Raji (cell line): ENCODE data around the gene NCOR1.

ENCODE experiments used
- POLR2A ChIP-seq: IDR thresholded peaks from 2 replicates; pipeline ENCODE4 v1.6.1; 2011; ENCODE audit warnings: low read depth, low read length, control low read depth; ENCODE audit not compliant: insufficient read depth

NCOR1 gene

GRCh38 chr17:16019347-16019746 is 196.0 kb downstream of the NCOR1 start:
- TF ChIP-seq POLR2A, result no peak

GRCh38 chr17:16013943-16014407 is 201.4 kb downstream of the NCOR1 start:
- no peak for TF ChIP-seq POLR2A

GRCh38 chr17:16007439-16007838 is 207.9 kb downstream of the NCOR1 start:
- TF ChIP-seq POLR2A, result no peak

GRCh38 chr17:16005636-16006035 is 209.7 kb downstream of the NCOR1 start:
- no peak for TF ChIP-seq POLR2A

GRCh38 chr17:16003841-16004240 is 211.5 kb downstream of the NCOR1 start:
- no peak for TF ChIP-seq POLR2A

GRCh38 chr17:16002708-16003260 is 212.6 kb downstream of the NCOR1 start:
- TF ChIP-seq POLR2A, result no peak

GRCh38 chr17:16001226-16001897 is 214.0 kb downstream of the NCOR1 start:
- TF ChIP-seq POLR2A, result no peak

GRCh38 chr17:15999974-16000827 is 215.1 kb downstream of the NCOR1 start:
- no peak for TF ChIP-seq POLR2A

GRCh38 chr17:15999141-15999973 is 216.0 kb downstream of the NCOR1 start, which contains the start of the genes TTC19 and ZSWIM7:
TSS of gene TTC19 (plus strand) at chr17:15999824. CDS start at chr17:15999849, 25 bp downstream.
TSS of gene ZSWIM7 (minus strand) at chr17:15999704. CDS start at chr17:15999594, 110 bp downstream.
- peak; percentile 98 for TF ChIP-seq POLR2A

GRCh38 chr17:15998031-15998562 is 217.2 kb downstream of the NCOR1 start:
- TF ChIP-seq POLR2A, result no peak

GRCh38 chr17:15996322-15996721 is 219.0 kb downstream of the NCOR1 start:
- TF ChIP-seq POLR2A, result no peak

- TF ChIP-seq POLR2A, result no peak
Measured at GRCh38 chr17:15981646-15982580, 233.4 kb downstream of the NCOR1 start.

- no peak for TF ChIP-seq POLR2A
Measured at GRCh38 chr17:15981208-15981607, 234.1 kb downstream of the NCOR1 start.
